Measurements from ENCODE around the gene TMED8. TPM values are rescaled to one million over a fixed set of nuclear protein-coding genes. Genes with fewer than 3 reads are reported as not detected.

The TMED8 gene
- total and polyA plus RNA-seq, 10 of the 15 experiments (the other 5 are each of a cell fraction or from before 2014, with no cell fraction given): 7.3 to 39.1 (median 26.1) TPM

GRCh38 chr14:77400216-77400615 lies 23.3 kb upstream of the TMED8 start:
- Histone ChIP-seq H4K20me1 (ENCODE audit: control insufficient read depth, insufficient read depth) (no peaks in the 10 kb centered on the region), H3K36me3 (ENCODE audit: control insufficient read depth in 2 of 2, insufficient read depth in 2 of 2, low read length in 1 of 2) (no peaks in the 10 kb centered on the region), H3K4me2 (ENCODE audit: control insufficient read depth, insufficient read depth) (no peak overlapping the region), H2AFZ (ENCODE audit: control insufficient read depth, low read depth, low read length) (no peak overlapping the region), H3K9ac (ENCODE audit: control insufficient read depth, insufficient read depth, low read length) (no peak overlapping the region), H3K9me3 (replicated peaks; ENCODE audit: control insufficient read depth, insufficient read depth, low read length) (no peaks in the 10 kb centered on the region), H3K4me1 (ENCODE audit: control insufficient read depth, insufficient read depth, low read length) (no peaks in the 10 kb centered on the region), H3K27ac (ENCODE audit: control insufficient read depth, insufficient read depth) (no peak overlapping the region), H3K27me3 (replicated peaks in 1 of 2; ENCODE audit: control insufficient read depth in 2 of 2, insufficient read depth in 2 of 2, low read length in 1 of 2) (no peaks in the 10 kb centered on the region), H3K4me3 (no peak overlapping the region), H3K79me2 (ENCODE audit: control insufficient read depth, insufficient read depth, low read length) (no peaks in the 10 kb centered on the region)
- TF ChIP-seq CBX5 (IDR thresholded peaks at IDR 0.05; ENCODE audit: low read depth): no peak
- no peak for ATAC-seq
- ChIA-PET RAD21 (ENCODE audit: unreplicated experiment) (no interaction called here), POLR2A (no interaction called here), SMC1A (ENCODE audit: uncharacterized antibody, unreplicated experiment) (no interaction called here), CTCF (no interaction called here)
- intact Hi-C loops (cut with micrococcal nuclease; ENCODE audit: unreplicated experiment): no loop called here
- no peak for FAIRE-seq
- BruUV-seq (replicated peaks): no TSS peak
- no peak for DNase-seq (ENCODE audit: low read depth, low spot score)
- in situ Hi-C loops (cut with MboI): no loop called here
- 62% methylated on average over 6 of the region's 6 CpGs for WGBS (ENCODE audit: insufficient coverage, insufficient replicate concordance, low lambda C conversion rate, missing lambda C conversion rate)

DNA sequence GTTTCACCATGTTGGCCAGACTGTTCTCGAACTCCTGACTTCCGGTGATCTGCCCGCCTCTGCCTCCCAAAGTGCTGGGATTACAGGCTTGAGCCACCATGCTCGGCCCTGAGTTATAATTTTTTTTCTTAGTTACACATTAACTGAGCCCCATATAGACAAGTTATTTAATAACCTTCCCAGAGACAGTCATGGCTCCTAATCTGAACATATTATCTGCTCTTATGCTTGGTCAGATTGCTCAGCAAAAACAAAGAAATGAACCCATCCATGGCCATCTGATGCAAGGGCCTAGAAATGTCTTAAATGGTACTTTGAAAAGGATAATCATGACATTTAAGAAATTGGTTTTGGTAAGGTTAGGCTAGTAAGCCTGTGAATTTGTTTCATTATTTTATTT lies 13.3 kb upstream of the TMED8 start:
- Histone ChIP-seq H3K27ac (ENCODE audit: control insufficient read depth, insufficient read depth) (no peak overlapping the region), H3K79me2 (ENCODE audit: control insufficient read depth, insufficient read depth, low read length) (no peaks in the 10 kb centered on the region), H3K36me3 (ENCODE audit: control insufficient read depth in 2 of 2, insufficient read depth in 2 of 2, low read length in 1 of 2) (no peaks in the 10 kb centered on the region), H3K4me2 (ENCODE audit: control insufficient read depth, insufficient read depth) (no peak overlapping the region), H3K9ac (ENCODE audit: control insufficient read depth, insufficient read depth, low read length) (no peak overlapping the region), H3K4me3 (no peak overlapping the region), H3K27me3 (replicated peaks in 1 of 2; ENCODE audit: control insufficient read depth in 2 of 2, insufficient read depth in 2 of 2, low read length in 1 of 2) (no peaks in the 10 kb centered on the region), H3K4me1 (ENCODE audit: control insufficient read depth, insufficient read depth, low read length) (no peaks in the 10 kb centered on the region), H3K9me3 (replicated peaks; ENCODE audit: control insufficient read depth, insufficient read depth, low read length) (no peaks in the 10 kb centered on the region), H4K20me1 (ENCODE audit: control insufficient read depth, insufficient read depth) (no peaks in the 10 kb centered on the region), H2AFZ (ENCODE audit: control insufficient read depth, low read depth, low read length) (no peak overlapping the region)
- TF ChIP-seq E2F8 (IDR thresholded peaks at IDR 0.05; ENCODE audit: low read depth, partially characterized antibody) (no peak), ZNF217 (IDR thresholded peaks at IDR 0.05) (no peak), HSF1 (IDR thresholded peaks at IDR 0.05; ENCODE audit: low read depth, low read length) (no peak), ELK1 (IDR thresholded peaks at IDR 0.05; ENCODE audit: low read depth, low read length) (no peak), SMC3 (IDR thresholded peaks at IDR 0.05; ENCODE audit: borderline replicate concordance, low read length) (no peak), PKNOX1 (IDR thresholded peaks at IDR 0.05) (no peak)
- TF ChIP-seq, protein P1, sequence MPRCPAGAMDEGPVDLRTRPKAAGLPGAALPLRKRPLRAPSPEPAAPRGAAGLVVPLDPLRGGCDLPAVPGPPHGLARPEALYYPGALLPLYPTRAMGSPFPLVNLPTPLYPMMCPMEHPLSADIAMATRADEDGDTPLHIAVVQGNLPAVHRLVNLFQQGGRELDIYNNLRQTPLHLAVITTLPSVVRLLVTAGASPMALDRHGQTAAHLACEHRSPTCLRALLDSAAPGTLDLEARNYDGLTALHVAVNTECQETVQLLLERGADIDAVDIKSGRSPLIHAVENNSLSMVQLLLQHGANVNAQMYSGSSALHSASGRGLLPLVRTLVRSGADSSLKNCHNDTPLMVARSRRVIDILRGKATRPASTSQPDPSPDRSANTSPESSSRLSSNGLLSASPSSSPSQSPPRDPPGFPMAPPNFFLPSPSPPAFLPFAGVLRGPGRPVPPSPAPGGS (IDR thresholded peaks at IDR 0.05; ENCODE audit: borderline replicate concordance, insufficient read depth, low read depth, low read length, poor library complexity, severe bottlenecking): no peak
- intact Hi-C loops (cut with micrococcal nuclease; ENCODE audit: unreplicated experiment): no loop called here
- 77% methylated on average over 4 of the region's 4 CpGs for WGBS (ENCODE audit: insufficient coverage, insufficient replicate concordance, low lambda C conversion rate, missing lambda C conversion rate)
- ChIA-PET RAD21 (ENCODE audit: unreplicated experiment) (no interaction called here), CTCF (interaction anchor here (1.0 to 2.0 kb wide), 2 partner anchors 13 to 74 kb away, joined by 4 to 5 read pairs; partner anchors contain the start of genes SAMD15 and TMED8), SMC1A (ENCODE audit: uncharacterized antibody, unreplicated experiment) (interaction anchor here (0.9 kb wide), 1 partner anchor 11 kb away, joined by 3 read pairs; no protein-coding TSS in a partner anchor), POLR2A (no interaction called here)
- in situ Hi-C loops (cut with MboI): no loop called here
- DNase-seq (ENCODE audit: low read depth, low spot score) (no peak), ATAC-seq (no peak), FAIRE-seq (no peak)
- BruUV-seq (replicated peaks): no TSS peak
